Cerebellar nuclear complex (tissue), 1 donor: Measurements from ENCODE around the gene CLPTM1L.
"Not testable (repeated sequence)": the region's sequence is repeated elsewhere in the genome, so short reads cannot be mapped to it uniquely, and the experiment has no call there.

Experiments
- DNase-seq, 2 experiments: peaks; one replicate each; lab custom pipeline; 2025; lab: John Stamatoyannopoulos, UW

The CLPTM1L gene

DNA sequence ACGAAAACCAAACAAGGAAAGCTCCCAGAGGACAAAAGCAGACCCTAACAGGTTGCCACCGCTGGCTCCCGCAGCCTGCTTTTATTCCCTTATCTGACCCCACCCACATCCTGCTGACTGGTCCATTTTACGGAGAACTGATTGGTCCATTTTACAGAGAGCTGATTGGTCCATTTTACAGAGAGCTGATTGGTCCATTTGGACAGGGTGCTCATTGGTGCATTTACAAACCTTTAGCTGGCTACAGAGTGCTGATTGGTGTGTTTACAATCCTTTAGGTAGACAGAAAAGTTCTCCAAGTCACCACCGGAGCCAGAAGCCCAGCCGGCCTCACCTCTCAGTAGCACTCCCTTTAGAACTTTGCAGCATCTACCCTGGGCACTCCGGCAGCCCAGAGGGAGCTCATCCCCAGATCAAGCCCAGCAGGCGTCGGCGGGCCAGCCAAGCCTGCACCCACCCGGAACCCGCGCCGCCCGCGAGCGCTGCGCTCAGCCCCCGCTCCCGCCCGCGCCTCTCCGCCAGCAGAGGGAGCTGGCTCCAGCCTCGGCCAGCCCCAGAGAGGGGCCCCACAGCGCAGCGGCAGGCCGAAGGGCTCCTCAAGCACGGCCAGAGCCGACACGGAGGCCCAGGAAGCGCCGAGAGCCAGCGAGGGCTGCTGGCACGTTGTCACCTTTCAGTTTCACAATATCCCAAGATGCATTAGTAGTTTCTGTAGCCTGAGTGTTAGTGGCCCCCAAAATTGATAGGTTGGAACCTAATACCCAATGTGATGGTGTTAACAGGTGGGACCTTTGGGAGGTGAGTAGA is 35.3 kb upstream of the CLPTM1L start:
- no peak for DNase-seq

DNA sequence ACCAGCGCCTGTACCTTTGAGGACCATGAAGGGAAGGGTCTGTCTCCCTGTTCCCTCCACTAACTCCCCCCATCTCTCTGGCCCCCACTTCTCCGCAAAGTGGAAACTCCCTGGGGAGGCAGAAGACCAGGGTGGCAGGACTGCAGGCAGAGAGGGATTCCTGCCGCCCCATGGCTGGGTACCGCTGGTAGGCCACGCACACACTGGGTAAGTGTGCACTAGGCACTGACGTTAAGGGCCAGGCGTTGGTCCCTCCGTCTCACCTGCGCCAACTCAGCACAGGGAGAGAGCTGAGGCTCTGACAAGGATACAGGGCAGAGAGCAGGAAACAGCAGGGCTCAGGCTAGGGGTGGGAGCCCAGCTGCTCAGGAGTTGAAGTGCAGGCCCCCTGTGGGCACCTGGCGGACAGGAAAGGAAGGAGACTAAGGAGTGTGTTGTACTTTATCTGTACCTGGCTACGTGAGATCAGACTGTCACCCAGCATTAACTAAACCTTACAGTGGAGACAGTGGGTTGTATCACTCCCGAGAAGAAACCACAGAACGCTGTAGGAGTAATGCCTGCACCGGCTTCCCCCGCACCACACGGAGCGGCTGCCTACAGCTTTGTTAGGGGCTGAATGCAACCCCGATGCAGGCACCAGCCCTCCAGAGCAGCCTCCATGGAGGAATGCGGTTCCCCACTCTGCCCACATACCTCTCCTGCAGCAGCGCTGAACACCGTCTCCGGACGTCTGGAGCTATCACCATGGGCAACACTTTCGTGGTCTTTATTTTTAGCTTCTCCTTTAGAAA is 34.2 kb upstream of the CLPTM1L start:
- DNase-seq = no peak

DNA sequence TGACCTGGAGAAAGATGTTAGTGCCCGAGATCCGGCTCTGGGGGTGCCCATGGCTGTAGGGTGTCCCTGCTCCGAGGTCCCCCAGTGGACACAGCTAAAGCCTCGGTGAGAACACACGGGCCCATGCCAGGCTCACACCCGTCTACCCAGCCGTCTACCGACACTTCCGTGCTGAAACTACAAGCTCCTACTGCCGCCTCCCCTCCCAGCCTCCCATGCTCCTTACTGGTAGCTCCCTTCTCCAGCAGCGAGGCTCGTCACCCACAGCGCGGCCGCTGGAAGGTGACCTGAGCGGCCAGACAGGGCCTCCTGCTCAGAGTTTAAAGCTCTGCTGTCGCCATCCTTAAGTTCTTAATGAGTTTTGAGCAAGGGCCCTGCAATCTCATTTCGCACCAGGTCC is 33.2 kb upstream of the CLPTM1L start:
- no peak for DNase-seq

DNA sequence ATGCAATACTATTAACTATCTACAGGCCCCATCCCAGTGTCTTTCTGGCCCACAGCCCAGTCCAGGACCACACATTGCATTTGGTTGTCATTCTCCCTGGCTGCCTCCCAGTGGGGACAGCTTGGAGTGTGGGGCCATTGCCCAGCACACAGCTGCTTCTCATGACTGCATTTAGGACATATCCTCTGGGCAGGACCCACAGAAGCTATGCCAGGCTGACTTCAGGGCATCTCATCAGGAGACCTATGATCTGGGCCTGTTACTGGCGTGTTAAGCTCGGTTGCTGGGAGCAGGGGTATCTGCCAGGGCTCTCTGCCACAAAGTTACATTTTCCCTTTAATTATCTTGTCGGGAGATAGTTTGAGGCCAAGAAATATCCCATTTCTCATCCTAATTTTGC is 32.1 kb upstream of the CLPTM1L start:
- DNase-seq = peak in 1 of 2 experiments; percentile 21

DNA sequence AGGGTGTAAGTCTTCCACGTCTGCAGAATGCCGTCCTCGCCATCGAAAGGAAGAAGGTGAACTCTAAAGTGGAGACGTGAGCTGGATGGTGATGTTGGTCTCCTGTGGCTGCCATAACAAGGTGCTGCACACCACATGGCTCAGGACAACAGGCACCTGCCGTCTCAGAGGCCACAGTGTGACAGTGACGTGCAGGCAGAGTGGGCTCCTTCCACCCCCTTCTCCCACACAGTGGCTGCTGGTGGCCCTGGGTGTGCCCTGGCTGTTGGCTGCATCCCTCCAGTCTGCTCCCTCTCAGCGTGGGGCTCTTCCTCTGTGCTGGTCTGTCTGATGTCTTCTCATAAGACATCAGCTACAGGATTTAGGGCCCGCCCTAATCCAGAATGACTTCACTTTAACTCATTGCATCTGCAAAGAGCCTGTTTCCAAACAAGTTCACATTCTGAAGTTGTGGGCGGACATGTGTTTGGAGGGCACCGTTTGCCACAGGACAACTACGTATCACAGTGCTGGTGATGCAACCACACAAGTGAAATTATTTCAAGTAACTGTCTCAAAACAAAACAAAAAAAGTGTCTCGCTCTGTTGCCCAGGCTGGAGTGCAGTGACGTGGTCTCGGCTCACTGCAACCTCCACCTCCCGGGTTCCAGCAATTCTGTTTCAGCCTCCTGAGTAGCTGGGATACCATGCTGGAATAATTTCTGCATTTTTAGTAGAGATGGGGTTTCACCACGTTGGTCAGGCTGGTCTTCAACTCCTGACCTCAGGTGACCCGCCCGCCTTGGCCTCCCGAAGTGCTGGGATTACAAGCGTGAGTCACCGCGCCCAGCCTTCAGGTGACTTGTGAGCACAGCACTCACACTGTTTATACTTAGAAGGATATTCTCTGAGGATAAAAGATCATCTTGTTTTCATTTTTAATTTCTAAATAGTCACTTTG is 31.2 kb upstream of the CLPTM1L start:
- DNase-seq = no peak

DNA sequence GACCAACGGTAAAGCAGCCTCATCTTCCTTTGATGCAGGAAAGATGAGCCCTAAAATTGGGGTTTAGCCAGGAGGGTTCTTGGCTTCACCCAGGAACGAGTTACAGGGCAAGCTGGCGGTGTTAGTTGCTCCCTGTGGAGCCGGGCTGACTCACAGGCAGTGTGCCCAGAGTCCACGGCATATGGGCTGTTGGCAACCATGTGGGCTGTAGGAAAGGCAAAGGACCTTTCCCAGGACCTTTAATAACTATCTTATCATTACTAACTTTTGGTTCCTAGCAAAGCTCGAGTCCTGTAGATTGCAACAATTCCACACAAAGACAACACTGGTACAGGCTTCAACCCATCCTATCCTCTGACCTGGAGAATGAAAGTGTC is 29.8 kb upstream of the CLPTM1L start:
- DNase-seq = peak; percentile 71 to 94

DNA sequence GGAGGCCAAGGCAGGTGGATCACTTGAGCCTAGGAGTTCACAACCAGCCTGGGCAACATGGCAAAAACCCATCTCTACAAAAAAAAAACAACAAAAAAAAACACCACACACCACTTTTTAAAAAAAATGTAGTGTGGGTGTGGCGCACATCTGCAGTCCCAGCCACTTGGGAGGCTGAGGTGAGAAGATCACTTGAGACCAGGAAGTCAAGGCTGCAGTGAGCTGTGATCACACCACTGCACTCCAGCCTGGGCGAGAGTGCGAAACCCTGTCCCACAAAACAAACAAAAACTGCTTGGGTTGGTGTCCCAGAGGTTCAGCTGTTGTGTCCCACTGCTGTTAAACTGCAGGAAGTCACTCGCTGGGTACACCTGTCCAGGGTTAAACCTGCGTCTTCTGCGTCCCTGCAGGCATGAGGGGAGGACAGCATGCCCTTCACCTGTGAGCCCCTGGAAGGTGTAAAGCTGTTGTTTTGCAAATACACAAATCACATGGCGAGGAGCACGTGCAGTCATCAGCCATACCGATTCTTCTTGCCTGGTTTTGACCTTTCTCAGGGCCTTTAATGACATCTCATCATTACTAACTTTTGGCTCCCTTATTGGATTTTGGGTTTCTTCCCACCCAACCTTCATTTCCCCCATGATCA is 29.3 kb upstream of the CLPTM1L start:
- no peak for DNase-seq

DNA sequence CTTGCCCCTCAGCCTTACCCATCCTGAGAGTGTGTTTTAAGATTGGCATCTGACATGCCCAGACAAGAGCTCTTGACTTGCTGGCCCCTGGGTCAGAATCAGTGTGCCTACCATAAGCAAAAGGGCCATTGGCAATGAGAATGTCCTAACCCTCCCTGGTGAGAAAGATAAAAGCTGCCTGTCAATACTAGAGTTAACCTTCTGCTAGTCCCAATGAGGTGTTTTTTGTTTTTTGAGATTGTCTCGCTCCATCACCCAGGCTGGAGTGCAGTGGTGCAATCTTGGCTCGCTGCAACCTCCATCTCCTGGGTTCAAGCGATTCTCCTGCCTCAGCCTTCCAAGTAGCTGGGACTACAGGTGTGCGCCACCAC is 27.1 kb upstream of the CLPTM1L start:
- not testable (repeated sequence) for DNase-seq

DNA sequence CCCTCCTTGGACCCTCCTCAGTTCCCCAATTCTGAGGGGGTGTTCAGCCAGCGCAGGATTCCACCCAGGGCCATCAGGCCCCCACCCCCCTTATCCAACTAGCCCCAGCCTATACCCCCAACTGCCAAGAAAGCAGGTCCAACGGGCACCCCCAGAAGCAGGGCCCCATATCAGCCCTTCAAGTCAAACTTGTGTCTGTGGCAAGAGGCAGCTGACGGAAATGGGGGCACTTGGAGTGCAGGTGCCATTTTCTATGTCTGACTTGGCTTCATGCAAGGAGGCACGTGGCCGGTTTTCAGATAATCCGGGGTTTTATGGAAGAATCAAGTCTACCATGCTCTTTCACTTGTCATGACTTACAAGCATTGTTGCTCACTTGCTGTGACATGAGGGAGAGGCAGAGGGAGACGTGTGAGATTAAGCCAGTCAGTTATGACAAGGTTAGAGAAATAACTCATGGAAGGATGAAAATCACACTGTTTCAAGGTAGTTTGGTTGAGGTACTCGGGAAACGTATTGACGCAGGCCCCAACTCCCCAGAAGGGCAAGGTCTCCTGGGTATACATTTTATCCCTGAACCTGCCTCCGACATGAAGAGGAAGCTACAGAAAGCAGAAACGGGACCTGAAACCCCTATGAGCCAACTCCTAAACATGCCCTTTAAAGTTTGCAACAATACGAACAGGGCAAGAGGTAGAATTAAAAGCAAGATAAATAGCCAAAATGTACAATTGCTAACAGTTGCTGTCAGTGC is 26.5 kb upstream of the CLPTM1L start:
- DNase-seq = no peak

DNA sequence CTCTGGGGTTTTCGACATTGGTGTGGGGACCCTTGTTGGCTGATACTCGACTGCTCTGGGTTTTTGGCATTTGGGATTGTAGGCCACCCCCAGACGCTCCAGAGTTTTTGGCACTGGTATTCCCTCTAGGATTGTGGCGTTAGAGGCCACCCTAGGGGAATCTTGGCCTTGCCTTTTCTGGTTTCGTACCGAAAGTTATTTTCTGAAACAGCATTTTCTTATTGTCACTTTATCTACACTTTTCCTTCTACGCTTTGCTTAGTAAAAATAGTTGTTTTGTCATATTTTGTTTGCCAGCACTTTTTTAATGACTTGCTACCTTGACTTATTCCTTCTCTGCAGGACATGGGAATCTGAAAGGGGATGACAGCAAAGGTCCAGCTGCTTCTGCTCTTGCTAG is 25.1 kb upstream of the CLPTM1L start:
- no peak for DNase-seq

DNA sequence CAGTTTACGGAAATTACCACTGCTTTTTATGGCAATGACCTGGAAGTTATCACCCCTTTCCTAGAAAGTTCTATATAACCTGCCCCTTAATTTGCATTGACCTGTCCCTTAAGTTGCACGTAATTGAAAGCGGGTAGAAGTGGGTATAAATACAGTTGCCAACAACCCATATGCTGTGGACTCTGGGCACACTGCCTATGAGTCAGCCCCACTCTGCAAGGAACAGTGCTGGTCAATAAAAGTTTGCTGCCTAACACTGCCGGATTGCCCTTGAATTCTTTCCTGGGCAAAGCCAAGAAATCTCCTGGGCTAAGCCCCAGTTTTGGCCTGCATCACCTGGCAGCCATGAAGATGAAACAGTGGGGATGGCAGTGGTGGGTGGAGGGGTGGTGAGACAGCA is 23.9 kb upstream of the CLPTM1L start:
- DNase-seq = no peak

DNA sequence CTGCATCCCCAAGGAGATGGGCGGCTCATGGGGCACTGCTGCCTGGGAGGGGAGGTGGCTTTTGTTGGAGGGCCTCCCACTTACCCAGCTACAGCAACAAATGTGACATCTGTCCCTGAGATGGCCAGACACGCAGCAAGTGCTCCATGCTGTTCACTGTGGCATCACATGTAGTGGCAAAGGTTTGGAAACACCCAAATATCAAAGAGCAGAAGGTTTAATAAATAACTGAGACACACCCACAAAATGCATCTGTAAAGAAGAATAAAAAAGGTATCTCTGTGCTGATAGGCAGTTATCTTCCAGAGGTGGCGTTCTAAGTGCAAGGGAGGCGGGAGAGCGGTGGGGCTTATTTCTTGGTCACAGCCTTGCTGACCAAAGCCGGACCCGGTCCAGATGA is 23.3 kb upstream of the CLPTM1L start:
- no peak for DNase-seq

DNA sequence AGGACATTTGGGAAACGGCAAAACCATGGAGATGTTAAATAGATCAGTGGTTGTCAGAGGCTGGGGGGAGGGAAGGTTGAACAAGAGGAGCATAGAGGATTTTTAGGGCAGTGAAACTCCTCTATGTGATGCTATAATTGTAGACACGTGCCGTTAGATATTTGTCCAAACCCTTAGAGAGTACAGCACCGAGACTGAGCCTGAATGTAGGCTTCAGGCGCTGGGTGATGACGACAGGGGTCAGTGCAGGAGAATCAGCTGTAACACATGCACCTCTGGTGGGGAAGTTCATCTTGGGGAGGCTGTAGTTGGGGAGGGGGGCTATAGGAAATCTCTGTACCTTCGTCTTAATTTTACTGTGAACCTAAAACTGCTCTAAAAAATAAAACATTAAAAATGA is 22.2 kb upstream of the CLPTM1L start:
- DNase-seq = no peak

DNA sequence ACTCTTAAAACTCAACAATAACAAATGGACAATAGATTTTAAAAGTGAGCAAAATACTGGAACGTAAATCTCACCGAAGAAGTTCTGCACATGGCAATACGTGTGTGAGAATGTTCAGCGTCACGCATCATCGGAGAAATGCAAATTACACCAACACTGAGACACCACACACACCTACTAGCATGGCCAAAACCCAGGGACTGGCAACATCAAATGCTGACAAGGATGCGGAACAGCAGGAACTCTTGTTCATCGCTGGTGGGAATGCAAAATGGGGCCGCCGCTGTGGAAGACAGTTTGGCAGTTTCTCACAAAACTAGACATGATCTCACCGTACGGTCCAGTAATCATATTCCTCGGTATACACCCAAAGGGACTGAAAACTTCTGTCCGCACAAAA is 21.6 kb upstream of the CLPTM1L start:
- no peak for DNase-seq

DNA sequence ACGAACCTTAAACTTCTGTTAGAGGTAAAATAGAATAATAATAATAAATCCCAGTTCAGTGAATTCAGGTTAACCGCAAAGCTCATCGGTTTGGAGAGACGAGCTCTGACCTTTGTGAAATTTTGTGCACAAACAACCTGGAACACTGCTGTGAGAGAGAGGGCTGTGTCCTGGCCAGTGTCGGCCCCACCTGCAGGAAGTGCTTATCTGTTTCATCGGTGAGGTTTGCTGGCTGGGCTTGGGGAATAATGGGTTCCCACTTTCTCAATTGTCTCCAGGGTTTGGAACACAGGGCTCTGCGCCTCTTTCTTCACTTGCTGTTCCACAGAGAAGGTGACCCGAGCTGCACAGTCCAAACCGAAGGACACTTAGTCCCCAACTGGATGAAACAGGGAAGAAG is 19.3 kb upstream of the CLPTM1L start:
- DNase-seq = no peak

DNA sequence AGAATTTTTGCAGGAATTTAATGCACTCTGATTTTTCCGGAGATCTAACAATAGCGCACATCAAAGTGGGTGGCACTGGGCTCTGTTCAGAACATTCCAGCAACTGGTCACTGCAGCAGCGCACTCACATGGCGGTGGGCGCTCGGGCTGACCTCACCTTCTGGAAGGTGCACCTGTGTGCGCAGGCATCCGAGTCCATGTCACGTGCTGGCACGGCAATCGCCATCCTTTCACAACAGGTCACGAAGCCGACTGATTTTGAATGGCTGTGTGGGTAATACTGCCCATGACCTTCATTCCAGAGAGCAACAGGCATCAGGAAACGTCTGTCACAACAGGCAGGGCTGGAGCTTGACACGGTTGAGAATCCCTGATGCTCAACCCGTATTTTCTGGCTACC is 18.7 kb upstream of the CLPTM1L start:
- DNase-seq = no peak

DNA sequence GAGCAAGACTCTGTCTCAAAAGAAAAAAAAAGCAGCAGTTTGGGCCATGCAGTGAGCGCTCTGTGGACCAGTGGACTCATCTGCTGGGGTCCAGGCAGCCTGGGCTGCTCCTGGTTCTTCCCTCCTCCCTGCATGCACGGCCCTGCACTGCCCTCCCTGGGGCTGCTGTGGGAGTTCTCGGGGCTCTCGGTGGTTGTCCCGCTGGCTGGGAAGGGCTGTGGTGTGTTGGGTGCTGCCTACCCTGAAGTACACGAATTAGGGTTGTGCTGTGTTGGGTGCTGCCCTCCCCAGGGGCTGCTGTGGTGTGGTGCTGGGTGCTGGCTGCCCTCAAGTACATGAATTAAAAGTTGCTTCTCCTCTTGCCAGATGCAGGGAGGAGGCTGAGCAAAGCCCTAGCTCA is 18.3 kb upstream of the CLPTM1L start:
- no peak for DNase-seq

DNA sequence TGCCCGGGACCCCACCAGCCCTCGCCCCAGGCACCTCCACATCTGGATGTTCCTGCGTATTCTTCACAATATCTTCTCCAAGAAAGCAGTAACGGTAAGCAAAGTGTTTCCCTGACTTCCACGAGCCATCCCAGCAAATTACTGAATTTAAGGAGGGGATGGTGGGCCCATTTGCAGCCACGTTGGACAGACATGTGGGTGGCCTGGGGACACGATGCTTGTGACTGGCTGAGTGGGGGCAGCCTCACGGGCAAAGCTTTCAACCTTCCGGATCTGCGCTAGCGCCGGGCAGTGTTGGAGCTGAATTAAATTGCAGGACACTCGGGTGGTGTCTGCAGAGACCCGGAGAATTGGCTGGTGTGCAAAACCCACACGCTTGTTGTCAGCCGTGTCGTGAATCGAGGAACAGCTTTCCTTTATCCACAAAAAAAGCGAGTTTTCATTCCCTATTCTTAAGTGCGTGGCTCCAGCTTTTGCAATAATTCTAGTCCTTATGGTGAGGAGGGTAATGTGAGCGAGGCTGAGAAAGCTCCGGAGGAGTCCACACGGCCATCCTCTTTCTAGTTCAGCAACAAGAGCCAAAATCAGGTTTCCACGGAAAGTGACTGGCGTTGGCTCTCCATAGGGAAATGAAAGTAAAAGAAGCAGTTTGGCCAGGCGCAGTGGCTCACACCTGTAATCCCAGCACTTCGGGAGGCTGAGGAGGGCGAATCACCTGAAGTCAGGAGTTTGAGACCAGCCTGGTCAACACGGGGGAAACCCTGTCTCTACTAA is 17.5 kb upstream of the CLPTM1L start:
- no peak for DNase-seq

DNA sequence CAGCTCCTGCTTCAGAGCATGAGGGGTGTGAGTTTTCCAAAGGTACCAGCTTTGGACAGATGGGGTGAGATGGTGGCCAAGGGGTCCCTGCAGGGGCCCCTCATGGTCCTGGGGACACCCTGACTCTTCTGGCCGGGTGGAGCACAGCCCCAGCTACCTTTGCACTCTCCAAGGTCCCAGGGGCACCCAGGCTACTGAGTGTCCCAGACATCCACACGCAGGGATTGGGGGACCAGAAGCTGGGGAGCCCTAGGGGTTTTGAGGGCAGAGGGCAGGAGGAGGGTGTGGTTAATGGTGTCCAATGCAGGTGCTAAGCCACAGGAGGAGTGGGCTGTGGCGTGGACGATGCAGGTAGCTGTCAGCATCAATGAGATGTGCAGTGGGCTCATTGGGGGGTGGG is 16.0 kb upstream of the CLPTM1L start:
- no peak for DNase-seq

DNA sequence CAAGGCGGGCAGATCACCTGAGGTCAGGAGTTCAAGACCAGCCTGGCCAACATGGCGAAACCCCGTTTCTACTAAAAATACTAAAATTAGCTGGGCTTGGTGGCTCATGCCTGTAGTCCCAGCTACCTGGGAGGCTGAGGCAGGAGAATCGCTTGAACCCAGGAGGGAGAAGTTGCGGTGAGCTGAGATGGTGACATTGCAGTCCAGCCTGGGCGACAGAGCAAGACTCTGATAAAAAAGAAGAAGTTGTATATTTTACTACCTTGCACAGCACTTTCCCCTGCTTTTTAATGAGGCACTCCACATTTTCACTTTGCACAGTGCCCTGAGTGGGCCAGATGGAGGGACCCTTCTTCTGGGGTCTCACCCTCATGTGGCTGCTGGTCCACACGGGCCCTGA is 15.5 kb upstream of the CLPTM1L start:
- not testable (repeated sequence) for DNase-seq
